Measurements from ENCODE around the gene VTN.
"Not testable (repeated sequence)": the region's sequence is repeated elsewhere in the genome, so short reads cannot be mapped to it uniquely, and the experiment has no call there.

Gene VTN

DNA sequence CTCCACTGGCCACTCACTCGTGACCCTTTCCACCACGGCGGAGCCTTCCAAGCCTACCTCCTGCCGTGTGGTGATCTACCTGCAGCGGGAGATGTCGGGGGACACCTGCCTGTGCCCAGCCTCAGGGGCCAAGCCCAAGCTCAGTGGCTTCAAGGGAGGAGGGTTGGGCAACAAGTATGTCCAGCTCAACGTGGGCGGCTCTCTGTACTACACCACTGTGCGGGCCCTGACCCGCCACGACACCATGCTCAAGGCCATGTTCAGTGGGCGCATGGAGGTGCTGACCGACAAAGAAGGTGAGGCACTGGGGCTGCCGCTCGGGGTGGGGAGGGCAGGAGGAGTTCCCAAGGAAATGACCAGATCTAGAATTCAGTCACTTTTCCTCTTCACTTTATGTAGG, 30.7 kb downstream of the VTN start:
- no peak for DNase-seq

GRCh38 chr17:28338769-28339212, 31.3 kb downstream of the VTN start:
- DNase-seq = not testable (repeated sequence)

- no peak for DNase-seq
Measured at GRCh38 chr17:28338056-28338768, 31.9 kb downstream of the VTN start.

DNA sequence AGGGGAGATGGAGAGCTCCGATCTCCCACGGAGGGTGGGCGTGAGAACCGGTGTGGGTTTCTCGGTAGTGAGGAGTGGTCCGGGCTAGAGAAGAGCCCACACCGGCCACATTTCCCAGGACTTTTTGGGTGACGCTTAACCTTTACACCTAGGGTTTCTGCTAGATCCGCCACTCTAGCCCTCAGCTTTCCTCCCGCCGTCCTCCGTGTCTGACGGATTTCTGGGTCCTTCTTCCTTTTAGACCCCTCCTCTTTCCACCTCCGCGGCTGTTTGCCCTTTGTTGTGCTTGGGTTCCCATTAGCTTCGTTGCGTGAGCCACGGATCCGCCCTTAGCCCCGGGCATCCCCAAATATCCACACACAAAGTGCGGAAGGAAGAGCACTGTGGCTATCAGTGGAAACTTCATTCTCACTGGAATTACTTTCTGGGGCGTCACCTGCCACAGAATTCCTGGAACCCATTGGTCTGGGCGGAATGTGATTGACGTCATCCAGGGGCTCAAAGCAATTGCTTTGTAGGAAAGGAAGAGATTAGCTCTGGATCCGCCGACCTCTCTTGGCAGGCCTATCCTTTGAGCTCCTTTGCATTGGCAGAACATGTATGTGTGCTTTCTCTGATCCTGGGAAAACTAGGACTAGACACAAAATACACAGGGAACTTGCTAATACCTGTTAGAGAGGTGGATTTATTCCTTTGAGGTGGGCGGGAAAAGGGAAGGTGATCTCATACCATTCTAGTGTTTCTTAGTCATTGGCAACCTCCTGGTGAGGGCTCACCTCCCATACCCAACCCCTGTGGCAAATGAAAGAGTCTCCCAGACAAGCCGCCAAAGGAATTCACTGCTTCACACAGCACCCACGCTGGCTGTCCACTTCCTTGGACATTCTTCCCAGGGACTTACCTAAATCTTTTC, 33.9 kb downstream of the VTN start:
- DNase-seq = peak; percentile 21 to 31

DNA sequence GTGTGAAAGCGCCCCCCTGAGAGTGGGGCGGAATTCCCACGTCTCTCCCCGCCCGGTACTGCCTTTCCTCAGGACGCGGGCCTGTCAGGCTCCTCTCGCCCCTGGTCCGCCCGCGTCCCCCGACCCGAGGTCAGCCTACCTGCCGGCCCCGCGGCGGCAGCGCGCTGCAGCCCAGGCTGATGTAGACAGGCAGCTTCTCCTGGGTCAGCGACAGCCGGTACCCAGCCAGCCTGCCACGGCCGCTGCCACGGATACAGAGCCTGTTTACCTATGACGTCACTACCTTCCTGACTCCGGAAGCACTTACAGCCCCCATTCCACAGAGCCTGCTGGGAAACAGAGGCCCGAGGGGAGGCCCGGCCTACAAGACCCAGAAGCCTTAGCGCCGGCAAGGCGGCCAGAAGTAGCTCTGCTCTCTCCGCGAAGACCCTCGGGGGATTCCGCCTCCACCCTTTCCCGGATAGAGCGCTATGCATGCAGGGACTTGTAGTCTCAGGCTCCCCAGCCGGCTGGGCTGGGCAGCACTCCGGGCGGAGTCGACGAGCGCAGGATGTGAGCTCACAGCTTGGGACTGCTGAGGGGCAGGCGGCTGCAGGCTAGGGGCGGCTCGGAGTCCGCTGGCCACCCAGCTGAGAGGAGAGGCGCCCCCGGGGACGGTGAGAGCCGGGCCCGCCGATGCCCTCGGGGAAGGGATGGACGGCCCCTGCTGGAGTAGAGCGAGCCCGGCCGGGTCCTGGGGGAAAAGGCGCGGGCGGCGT, 34.7 kb downstream of the VTN start, which contains the start of the genes IFT20 and TNFAIP1:
IFT20 (minus strand) TSS at position 272 of the 758 bp plus-strand sequence. CDS start 3,487 bp downstream, outside the sequence.
TNFAIP1 (plus strand) TSS at position 561 of the 758 bp plus-strand sequence. CDS start 3,761 bp downstream, outside the sequence.
- peak; percentile 98 to 99 for DNase-seq

GRCh38 chr17:28334666-28335200, 35.4 kb downstream of the VTN start:
- DNase-seq = no peak

DNA sequence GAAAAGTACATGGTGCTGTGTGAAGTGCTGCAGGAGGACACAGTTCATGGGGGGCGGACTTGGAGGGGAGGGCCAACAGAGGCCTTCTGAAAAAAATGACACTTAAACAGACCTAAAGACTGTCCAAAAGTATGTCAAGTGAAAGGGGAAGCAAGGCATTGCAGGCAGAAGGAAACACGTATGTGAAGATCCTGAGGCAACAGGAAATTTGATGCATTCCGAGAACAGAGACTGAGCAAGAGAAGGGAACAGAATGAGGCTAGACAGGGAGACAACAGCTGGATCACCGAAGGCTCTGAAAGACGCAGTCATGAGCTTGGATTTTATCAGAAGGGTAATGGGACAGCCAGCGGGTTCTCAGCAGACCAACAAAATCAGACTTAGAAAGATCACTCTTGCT, 35.9 kb downstream of the VTN start:
- DNase-seq = peak; percentile 17 to 59

- DNase-seq = no peak
Measured at GRCh38 chr17:28333083-28333746, 36.9 kb downstream of the VTN start.

- no peak for DNase-seq
Measured at GRCh38 chr17:28331891-28332420, 38.2 kb downstream of the VTN start.

GRCh38 chr17:28330671-28331070, 39.4 kb downstream of the VTN start:
- no peak for DNase-seq

DNA sequence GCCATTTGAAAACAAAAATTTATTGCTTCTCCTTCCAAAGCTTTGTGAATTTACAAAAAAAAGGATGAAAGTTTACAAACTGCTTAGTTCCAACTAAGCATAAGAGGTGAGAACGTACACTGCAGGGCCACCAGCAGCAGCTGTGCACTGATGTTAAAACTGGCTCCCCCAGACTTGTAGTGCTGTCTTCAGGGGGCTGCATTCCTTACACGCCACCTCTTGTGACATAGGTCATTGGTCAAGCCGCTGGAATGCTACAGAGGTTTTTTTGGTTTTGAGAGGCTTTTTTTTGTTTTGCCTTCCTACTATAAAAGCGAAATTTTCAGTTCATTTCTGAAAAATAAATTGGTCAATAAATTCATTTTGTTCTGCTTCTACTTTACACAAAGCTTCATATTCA, 41.8 kb downstream of the VTN start:
- DNase-seq = no peak

DNA sequence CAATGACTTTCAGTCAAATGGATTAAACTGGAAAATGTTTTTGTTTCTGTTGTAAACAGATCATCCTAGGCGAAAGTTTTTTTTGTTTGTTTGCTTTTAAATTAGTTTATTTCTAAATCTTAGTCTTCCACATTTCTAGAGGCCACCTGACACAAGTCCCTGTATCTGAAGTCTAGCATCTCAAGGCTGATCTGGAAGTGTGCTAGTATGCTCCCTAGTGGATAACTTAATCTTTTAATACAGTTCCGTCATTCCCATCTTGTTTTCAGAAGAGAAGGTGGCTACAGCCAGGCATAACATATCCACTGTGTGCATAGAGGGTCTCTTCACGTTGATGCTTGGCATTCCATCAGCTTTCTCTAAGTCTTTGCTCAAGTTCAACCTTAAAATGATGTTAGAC, 42.4 kb downstream of the VTN start:
- DNase-seq = peak in 1 of 2 experiments; percentile 9

- no peak for DNase-seq
Measured at GRCh38 chr17:28327031-28327607, 43.0 kb downstream of the VTN start.

DNA sequence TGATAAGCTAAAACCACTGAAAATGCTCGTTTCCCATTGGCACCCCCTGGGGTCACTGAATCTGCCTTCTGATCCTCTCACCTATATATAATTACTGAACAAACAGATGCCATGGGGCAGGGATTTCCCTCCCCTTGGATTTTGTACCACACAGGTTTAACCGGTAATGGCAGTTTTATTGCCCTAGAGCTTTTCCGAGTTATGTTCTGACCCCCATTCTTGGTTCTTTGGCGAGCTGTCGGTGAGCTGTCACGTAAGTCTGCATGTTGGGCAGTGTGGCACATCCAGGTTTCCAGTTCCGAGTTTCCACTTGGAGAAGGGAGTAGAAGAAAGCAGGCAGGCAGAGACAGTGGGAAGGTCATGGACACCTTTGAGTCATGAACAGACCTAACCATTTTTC, 44.0 kb downstream of the VTN start:
- DNase-seq = no peak

- no peak for DNase-seq
Measured at GRCh38 chr17:28325211-28325610, 44.9 kb downstream of the VTN start.

DNA sequence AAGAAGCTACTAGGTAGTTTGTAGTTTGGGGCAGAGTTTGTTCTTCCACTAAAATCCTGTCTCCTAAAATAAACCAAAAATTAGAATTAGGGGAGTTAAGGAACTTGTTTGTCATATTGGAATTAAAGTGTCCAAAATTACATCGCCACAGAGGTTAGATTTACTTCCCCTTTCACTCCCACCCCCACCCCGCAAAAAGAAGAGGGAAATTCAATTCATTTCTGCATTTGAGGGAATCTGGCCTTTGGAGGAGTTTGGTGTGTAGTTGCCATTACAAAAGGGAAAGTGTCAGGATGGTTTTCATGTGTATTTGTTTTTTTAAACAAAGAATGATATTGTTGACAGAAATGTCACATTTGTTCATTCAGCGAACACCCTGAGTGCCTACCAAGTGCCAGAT, 45.3 kb downstream of the VTN start:
- peak; percentile 14 to 22 for DNase-seq

DNA sequence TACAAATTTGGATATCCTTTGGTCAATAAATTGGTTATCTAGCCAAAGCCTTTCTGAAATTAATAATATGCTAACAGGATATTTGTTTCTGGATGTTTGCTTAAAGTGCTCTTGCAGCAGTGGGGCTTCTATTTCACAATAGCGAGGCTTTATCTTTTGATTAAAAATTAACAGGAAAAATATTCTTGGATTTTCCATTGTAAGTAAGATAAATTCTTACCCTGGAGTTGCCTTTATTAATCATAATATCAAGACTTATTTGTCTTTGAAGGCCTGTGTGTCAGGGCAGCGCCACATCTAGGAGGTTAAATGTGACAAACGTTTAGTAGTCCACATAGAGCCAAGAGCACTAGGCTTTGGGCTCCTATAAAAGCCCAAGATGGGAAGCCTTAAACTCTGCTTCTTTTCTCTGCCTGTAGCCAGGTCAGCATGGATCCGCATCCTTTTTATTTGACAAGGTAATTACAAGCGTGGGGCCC, 45.8 kb downstream of the VTN start:
- no peak for DNase-seq

GRCh38 chr17:28320215-28321061, 49.7 kb downstream of the VTN start:
- DNase-seq = no peak

GRCh38 chr17:28319598-28319935, 50.5 kb downstream of the VTN start:
- DNase-seq = peak; percentile 20 to 45
